DMS 273 treated with DMSO at 0.1 percent for 48 hours (cell line): ENCODE measurements around the gene CPTP.

Experiments
- DNase-seq: peaks from one replicate; lab custom pipeline; 2025; lab: John Stamatoyannopoulos, UW

The CPTP gene

GRCh38 chr1:1335792-1336248, 11.2 kb downstream of the CPTP start:
- no peak for DNase-seq

DNA sequence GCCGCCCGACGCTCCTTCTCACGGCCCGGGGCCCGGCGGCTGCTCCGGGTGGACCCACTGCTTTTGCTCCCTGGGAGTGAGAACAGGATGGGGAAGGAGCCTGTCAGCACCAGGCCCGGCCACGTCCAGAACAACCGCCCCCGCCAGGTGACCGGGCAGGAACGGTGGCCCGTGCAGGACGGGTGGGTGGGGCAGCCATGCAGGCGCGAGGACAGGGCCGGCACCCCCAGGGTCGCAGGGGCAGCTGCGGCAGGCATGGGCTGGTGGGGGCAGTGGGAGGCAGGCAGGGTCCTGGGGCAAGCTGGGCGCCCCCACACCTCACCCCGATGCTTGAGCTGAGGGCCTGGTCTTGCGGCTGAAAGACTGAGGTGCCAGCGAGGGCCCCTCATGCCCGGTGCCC, 11.8 kb downstream of the CPTP start:
- no peak for DNase-seq

- no peak for DNase-seq
Measured at GRCh38 chr1:1336931-1337792, 12.6 kb downstream of the CPTP start.

GRCh38 chr1:1337793-1338147, 13.2 kb downstream of the CPTP start:
- DNase-seq, result no peak

- no peak for DNase-seq
Measured at GRCh38 chr1:1338278-1338677, 13.7 kb downstream of the CPTP start.

DNA sequence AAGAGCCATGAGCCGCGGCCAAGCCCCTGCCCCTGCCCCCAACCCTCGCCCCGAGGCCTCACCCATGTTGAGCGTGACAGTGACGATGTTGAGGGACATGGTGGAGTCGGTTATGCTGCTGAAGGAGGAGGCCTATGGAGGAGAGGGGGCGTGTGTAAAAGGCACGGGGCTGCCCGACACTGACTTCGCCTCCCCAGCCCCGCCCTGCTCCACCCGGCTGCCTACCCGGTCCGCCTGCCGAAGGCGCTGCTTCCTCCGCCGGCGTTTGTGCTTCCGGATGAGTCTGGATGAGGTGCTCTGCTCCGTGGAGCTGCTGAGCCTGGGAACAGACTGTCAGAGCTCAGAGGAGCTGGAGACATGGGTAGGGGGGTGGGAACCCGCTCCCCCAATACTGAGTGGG, 15.6 kb downstream of the CPTP start:
- no peak for DNase-seq

DNA sequence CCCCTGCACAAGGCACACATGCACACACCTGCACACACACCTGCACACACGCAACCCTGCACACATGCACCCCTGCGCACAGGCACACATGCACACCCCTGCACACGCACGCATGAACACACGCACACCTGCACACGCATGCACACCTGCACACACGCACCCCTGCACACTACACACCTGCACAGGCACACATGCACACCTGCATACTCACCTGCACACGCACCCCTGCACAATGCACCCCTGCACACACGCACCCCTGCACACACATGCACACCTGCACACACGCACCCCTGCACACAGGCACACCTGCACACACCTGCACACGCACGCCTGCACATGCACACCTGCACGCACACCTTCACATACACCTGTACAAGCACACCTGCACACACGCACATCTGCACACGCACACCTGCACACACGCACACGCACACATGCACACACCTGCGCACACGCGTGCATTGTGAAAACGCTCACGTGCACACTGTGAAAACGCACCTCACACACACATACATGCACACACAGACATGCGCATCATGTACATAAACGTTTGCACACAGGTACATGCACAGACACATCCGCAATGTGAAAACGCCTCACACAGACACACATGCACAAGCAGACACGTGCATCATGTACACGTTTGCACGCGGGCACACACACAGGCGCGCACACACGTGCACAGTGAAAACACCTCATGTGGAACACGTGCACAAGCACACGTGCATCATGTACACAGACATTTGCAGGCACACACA, 16.4 kb downstream of the CPTP start:
- no peak for DNase-seq

DNA sequence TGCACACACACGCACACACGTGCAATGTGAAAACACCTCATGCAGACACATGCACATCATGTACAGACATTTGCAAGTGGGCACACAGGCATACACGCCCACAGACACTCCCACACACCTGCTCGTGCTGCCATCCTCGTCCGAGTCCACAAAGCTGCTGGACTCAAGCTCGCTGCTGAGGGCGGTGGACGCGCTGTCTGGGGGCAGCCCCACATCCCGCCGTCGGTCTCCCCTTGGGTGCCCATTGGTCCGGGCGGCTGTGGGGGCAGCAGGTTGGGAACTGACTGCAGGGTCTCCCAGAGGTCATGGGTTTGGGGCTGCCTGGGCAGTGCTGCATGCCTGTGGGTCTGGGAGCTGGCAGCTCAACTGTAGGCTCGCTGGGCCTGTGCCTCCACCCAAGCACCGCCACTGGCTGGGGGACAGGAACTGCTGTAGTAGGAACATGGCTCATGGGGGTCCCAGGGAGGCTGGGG, 17.0 kb downstream of the CPTP start:
- no peak for DNase-seq

- no peak for DNase-seq
Measured at GRCh38 chr1:1342061-1342562, 17.5 kb downstream of the CPTP start.

- DNase-seq, result no peak
Measured at GRCh38 chr1:1342584-1343115, 18.0 kb downstream of the CPTP start.

- no peak for DNase-seq
Measured at GRCh38 chr1:1343811-1344421, 19.3 kb downstream of the CPTP start.

DNA sequence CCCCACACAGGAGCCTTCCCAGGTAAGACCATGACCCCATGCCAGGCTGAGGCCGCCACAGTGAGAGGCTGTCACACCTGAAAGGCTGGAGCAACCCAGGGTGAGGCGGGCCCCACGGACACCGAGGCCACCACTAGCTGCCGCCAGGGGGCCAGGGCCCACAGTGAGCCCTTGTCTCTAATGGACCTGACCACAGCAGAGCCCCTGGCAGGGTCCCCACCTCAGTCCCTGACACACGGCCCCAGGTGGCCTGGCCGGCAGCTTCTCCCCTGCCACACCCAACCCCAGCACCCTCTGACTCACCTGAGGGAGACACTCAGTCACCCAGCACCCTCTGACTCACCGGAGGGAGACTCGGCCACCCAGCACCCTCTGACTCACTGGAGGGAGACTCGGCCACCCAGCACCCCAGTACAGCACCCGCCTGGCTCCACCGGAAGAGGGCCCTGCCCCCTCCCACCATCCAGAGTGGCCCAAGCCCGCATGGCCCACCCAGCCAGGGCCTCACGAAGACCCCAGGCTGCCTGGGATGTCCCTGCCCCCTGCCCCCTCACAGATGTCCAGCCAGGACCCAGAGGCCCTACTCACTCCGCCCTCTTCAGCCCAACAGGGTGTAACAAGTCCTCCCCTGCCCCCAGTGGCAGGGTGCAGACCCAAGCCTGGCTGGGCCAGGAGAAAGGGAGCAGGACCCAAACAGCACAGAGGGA, 20.2 kb downstream of the CPTP start:
- no peak for DNase-seq

- DNase-seq, result no peak
Measured at GRCh38 chr1:1345384-1345783, 20.8 kb downstream of the CPTP start.

DNA sequence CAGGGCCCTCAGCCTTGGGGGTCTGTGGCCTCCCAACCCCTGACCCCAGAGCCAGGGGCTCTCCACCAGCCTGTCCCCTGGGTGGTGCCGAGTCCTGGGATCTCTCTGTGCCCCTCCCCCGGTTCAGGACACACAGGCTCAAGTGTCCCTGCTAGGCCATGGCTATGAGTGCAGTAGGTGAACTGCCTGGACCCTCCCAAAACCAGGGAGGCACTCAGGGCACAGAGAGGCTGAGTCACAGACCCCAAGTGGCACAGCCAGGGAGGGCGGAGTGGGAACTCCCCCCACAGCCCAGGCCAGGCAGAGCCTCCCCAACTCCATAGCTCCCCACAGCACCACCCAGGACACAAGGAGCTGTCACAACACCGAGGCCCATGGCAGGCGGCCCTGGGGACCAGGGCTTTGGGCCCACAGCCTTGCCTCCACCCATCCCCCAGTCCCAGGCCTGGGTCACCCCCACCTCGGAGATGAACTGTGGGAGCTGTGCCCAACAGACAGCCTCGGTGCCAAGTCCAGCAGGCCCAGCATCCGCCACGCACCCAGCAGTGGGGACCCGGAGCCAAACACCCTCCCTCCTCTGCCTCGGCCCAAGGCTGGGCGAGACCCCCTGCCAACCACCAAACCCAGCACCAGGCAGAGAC, 21.4 kb downstream of the CPTP start:
- no peak for DNase-seq

DNA sequence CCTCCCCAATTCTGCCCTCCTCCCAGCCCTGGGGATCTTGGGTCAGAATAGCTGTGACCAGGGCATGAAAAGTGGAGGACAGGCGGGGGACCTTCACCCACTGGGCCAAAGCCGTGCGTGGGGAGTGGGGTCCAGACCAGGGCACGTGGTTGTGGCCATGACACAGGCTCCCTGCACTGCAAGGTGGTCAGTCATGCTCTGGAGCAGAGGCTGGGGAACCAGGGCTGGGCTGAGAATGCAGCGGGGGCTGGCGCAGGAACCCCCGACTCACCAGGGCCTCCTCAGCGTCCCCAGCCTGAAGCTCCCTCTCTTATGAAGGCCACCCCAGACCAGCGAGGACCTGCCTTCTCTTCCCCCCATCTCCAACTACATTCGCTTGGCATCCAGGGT, 21.9 kb downstream of the CPTP start:
- DNase-seq, result no peak

GRCh38 chr1:1347026-1347595, 22.5 kb downstream of the CPTP start:
- no peak for DNase-seq

DNA sequence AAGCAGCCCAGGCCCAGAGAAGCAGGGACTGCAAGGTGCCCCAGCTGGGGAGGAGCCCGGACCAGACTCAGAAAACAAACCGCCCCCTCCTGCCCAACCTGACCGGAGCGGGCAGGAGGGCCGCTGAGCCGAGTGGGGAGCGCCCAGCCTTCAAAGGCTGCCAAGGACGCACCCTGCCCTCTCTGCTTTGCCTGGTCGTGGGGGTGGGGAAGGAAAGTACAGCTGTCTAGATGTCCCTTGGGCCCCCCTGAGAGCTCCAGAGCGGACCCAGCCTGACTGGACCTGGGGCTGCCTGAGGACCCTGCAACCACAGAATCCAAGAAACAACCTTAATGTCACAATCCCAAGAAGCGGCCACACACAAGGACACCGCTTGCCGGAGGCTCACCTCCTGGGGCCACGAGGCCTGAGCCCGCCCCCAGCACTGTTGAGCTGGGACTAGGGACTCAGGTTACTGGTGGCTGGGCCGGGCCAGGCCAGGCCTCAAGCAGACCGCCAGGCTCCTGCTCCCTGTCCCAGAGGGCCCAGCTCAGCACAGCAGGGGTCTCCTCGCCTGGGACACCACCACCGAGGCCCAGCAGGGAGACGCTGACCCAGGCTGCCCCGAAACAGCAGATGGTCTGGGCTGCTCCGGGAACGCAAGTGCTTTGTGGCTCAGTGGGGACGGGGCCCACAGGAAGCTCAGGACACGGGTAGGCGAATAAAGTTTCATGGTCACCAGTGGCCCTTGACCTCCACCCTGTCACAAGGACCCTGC, 23.2 kb downstream of the CPTP start:
- no peak for DNase-seq

DNA sequence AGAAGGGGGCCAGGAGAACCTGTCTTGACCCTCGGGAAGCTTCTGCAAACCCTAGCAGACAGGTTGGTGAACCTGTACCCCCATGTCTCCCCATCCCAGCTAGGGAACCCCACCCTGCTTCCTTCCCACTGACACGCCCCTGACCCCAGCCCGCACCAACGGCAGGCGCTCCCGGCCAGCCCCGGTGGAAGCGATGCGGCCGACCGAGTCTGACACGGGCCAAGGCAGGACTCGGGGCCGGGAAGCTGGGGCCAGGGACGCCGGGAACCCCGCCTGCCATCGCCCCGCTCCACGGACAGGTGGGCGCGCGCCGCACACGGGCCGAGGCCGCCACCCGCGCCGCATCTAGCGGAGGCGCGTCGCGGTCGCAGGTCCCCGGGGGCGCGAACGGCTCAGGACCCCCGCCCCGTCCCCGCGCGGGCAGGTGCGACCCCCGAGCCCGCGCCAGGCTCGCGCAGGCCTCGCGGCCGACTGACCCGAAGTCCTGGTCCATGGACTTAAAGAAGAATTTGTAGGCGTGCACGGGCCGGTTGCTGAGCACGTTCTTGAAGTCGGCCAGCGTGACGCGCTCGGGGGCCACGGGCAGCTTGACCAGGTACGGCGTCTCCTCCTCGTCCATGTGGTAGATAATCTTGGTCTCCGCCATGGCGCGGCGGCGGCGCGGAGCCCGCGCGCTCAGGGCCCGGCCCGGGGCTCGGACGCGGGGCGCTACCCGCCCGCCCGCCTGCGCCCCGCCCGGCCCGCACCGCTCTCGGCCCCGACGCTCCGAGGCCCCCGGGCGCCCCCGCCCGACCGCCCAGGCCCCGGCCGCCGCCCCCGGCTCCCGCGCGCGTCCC, 24.0 kb downstream of the CPTP start:
- DNase-seq, result no peak
